GM12878 (cell line): Measurements from ENCODE around the gene TTC1. TPM values are rescaled to one million over a fixed set of nuclear protein-coding genes. Genes with fewer than 3 reads are reported as not detected.

Experiments
- ATAC-seq: fragments of 200-7000 bp; cut with Tn5 transposase; 3 replicates; pipeline ENCODE4 v1.9.1; 2020; ENCODE audit warnings: mild to moderate bottlenecking, moderate library complexity
- BruUV-seq: library from RNA; stranded (reverse); fragments of 400-500 nt; replicated peaks from 2 replicates; lab custom pipeline; 2021; lab: Mats Ljungman, UMichigan
- CTCF ChIA-PET: fragments of 300-600 bp; sonication (Branson Sonifier 250); formaldehyde crosslinking; extraction: SDS; loops from one replicate; lab custom pipeline; 2021; ENCODE audit warnings: inconsistent platforms; lab: Yijun Ruan, JAX
- POLR2A ChIA-PET: fragments of 350-600 bp; formaldehyde crosslinking; extraction: SDS; loops from one replicate; lab custom pipeline; 2021; ENCODE audit warnings: inconsistent platforms; lab: Charles Lee
- RAD21 ChIA-PET: fragments of 300-600 bp; sonication (Branson Sonifier 250); formaldehyde crosslinking; loops from one replicate; lab custom pipeline; 2023; ENCODE audit warnings: antibody characterized with exemption; ENCODE audit not compliant: unreplicated experiment; lab: Charles Lee
- SMC1A ChIA-PET: fragments of 300-600 bp; sonication (Branson Sonifier 250); formaldehyde crosslinking; loops from one replicate; lab custom pipeline; 2023; ENCODE audit not compliant: unreplicated experiment, uncharacterized antibody; lab: Charles Lee
- DNase-seq: peaks from one replicate; pipeline ENCODE4 v3.0.0-alpha.2; 2011; ENCODE audit warnings: low read depth, low spot score
- FAIRE-seq: peaks from 3 replicates; lab custom pipeline; 2011; peaks lifted over from hg19 to GRCh38; lab: Jason Lieb, UNC
- H2AFZ ChIP-seq: 2 replicates; pipeline ENCODE4 v1.6.0; 2011; ENCODE audit warnings: low read depth, low read length, control low read depth; ENCODE audit not compliant: control insufficient read depth
- H3K27ac ChIP-seq: 2 replicates; pipeline ENCODE4 v1.5.1; 2011; ENCODE audit warnings: control low read depth; ENCODE audit not compliant: control insufficient read depth, insufficient read depth
- H3K27me3 ChIP-seq, 2 experiments: replicated peaks in 1 of 2; 2 replicates each; pipeline versions ENCODE4 v1.6.0 to v1.6.1; 2011; ENCODE audit warnings: low read length in 1 of 2; ENCODE audit not compliant: control insufficient read depth in 2 of 2, insufficient read depth in 2 of 2
- H3K36me3 ChIP-seq, 2 experiments: 2 replicates each; pipeline ENCODE4 v1.5.1; 2011; ENCODE audit warnings: low read length in 1 of 2; ENCODE audit not compliant: control insufficient read depth in 2 of 2, insufficient read depth in 2 of 2
- H3K4me1 ChIP-seq: 2 replicates; pipeline ENCODE4 v1.6.1; 2011; ENCODE audit warnings: mild to moderate bottlenecking, low read length, moderate library complexity, mixed read lengths; ENCODE audit not compliant: control insufficient read depth, insufficient read depth
- H3K4me2 ChIP-seq: 2 replicates; pipeline ENCODE4 v1.6.0; 2011; ENCODE audit warnings: control low read depth; ENCODE audit not compliant: control insufficient read depth, insufficient read depth
- H3K4me3 ChIP-seq: fragments of 200-600 bp; sonication (generic); 2 replicates; pipeline ENCODE4 v1.5.1; 2016
- H3K79me2 ChIP-seq: 2 replicates; pipeline ENCODE4 v1.6.0; 2011; ENCODE audit warnings: low read length; ENCODE audit not compliant: control insufficient read depth, insufficient read depth
- H3K9ac ChIP-seq: 2 replicates; pipeline ENCODE4 v1.8.0; 2011; ENCODE audit warnings: low read length, control low read depth, mixed read lengths; ENCODE audit not compliant: control insufficient read depth, insufficient read depth
- H3K9me3 ChIP-seq: replicated peaks from 3 replicates; pipeline ENCODE4 v1.5.1; 2011; ENCODE audit warnings: mild to moderate bottlenecking, low read length; ENCODE audit not compliant: control insufficient read depth, insufficient read depth
- H4K20me1 ChIP-seq: 2 replicates; pipeline ENCODE4 v1.6.0; 2011; ENCODE audit not compliant: control insufficient read depth, insufficient read depth
- ATF7 ChIP-seq: fragments of 450-650 bp; IDR thresholded peaks from 2 replicates; pipeline ENCODE4 v1.6.1; 2016; ENCODE audit warnings: low read depth, mild to moderate bottlenecking
- E4F1 ChIP-seq: fragments of 450-650 bp; IDR thresholded peaks from 2 replicates; pipeline ENCODE4 v1.6.1; 2018; ENCODE audit warnings: borderline replicate concordance, mild to moderate bottlenecking; ENCODE audit not compliant: partially characterized antibody
- MTA2 ChIP-seq: fragments of 450-650 bp; IDR thresholded peaks from 2 replicates; pipeline ENCODE4 v1.6.1; 2016; ENCODE audit warnings: low read depth, mild to moderate bottlenecking, moderate library complexity
- NFIC ChIP-seq: IDR thresholded peaks from 2 replicates; pipeline ENCODE4 v1.6.1; 2012; ENCODE audit warnings: low read depth, mild to moderate bottlenecking, inconsistent platforms, low read length, moderate library complexity
- NKRF ChIP-seq: fragments of 450-650 bp; conservative IDR thresholded peaks from 2 replicates; pipeline ENCODE4 v1.6.1; 2017; ENCODE audit warnings: mild to moderate bottlenecking, moderate library complexity
- PRDM15 ChIP-seq: fragments of 450-650 bp; formaldehyde crosslinking; IDR thresholded peaks from 2 replicates; pipeline ENCODE4 v1.4.0; 2020; ENCODE audit warnings: mild to moderate bottlenecking, moderate library complexity
- SMAD5 ChIP-seq: IDR thresholded peaks from 2 replicates; pipeline ENCODE4 v1.6.1; 2016; ENCODE audit warnings: antibody characterized with exemption, low read depth
- SPI1 ChIP-seq: IDR thresholded peaks from 2 replicates; pipeline ENCODE4 v1.6.1; 2011; ENCODE audit warnings: low read depth, mild to moderate bottlenecking, low read length, moderate library complexity, borderline replicate concordance; ENCODE audit not compliant: insufficient read depth
- ZNF622 ChIP-seq: fragments of 450-650 bp; IDR thresholded peaks from 2 replicates; pipeline ENCODE4 v1.6.1; 2017; ENCODE audit warnings: mild to moderate bottlenecking, inconsistent platforms
- WGBS: methylation state at CpG from one replicate; pipeline ENCODE4 v1.1.6; 2016; ENCODE audit warnings: low lambda C conversion rate; ENCODE audit not compliant: insufficient replicate concordance, insufficient coverage; ENCODE audit errors: missing lambda C conversion rate; 5-methylcytosine and 5-hydroxymethylcytosine counted together
- in situ Hi-C: fragments of 300-500 bp; cut with MboI; formaldehyde crosslinking; loops from 9 replicates; pipeline ENCODE4 v1.14.3; 2018; ENCODE audit warnings: mixed read lengths
- intact Hi-C: fragments of 100-400 bp; cut with micrococcal nuclease; formaldehyde crosslinking; loops from one replicate; pipeline ENCODE4 v1.14.2; 2022; ENCODE audit not compliant: unreplicated experiment
- polyA plus RNA-seq, 11 experiments: library from polyadenylated mRNA; depleted of rRNA in 4 of 11; unstranded in 6 of 11; stranded (reverse) in 5 of 11; fragments of >200 nt; fragmentation: Nextera tagmentation in 4 of 11; fragmentation: Illumina TruSeq in 1 of 11; extraction: Ambion mirVana in 4 of 11; extraction: Trizol in 1 of 11; gene quantifications; 1 replicate in 1 of 11; 2 replicates in 10 of 11; pipeline versions ENCODE4 v1.2.1 to v1.2.3, GENCODE V29; 2011 to 2016; ENCODE audit warnings: inconsistent platforms in 2 of 11, missing spikeins in 2 of 11, low read depth in 1 of 11
- total RNA-seq, 4 experiments: library from RNA; depleted of rRNA in 3 of 4; stranded (reverse); fragments of >200 nt in 3 of 4; fragmentation: Illumina TruSeq in 1 of 4; extraction: Trizol in 1 of 4; gene quantifications; 2 replicates each; pipeline versions ENCODE4 v1.2.1 to v1.2.3, GENCODE V29; 2013 to 2021

Gene TTC1
- total and polyA plus RNA-seq, 10 of the 15 experiments (the other 5 are each of a cell fraction or from before 2014, with no cell fraction given), result 46.6 to 160 (median 92.3) TPM

GRCh38 chr5:159987031-159987674 lies 21.8 kb upstream of the TTC1 start (continued):
- TF ChIP-seq PRDM15 (no peak), NKRF (no peak), SPI1 (peak; percentile 72; the same call in 1 of the 2 replicates)

GRCh38 chr5:159990506-159990905 lies 18.4 kb upstream of the TTC1 start:
- H2AFZ ChIP-seq, result no peak overlapping the region
- no TSS peak for BruUV-seq
- ChIA-PET RAD21 (no interaction called here), POLR2A (no interaction called here)
- ATAC-seq, result 0 out of 3 replicates have a peak, but pooled peaks have one; percentile 23
- H3K79me2 ChIP-seq, result no peaks in the 10 kb centered on the region
- H3K27ac ChIP-seq, result no peak overlapping the region
- H3K9me3 ChIP-seq, result peaks cover 6% of the 10 kb centered on the region; the same call in 2 of the 3 replicates
- in situ Hi-C loops, result no loop called here
- no peaks in the 10 kb centered on the region for H3K4me1 ChIP-seq
- intact Hi-C loops, result no loop called here
- TF ChIP-seq SMAD5 (no peak), ATF7 (no peak), E4F1 (no peak), NFIC (no peak), MTA2 (no peak), ZNF622 (no peak), SPI1 (no peak)
- TF ChIP-seq, all 136 proteins: peak for 0
- ChIA-PET CTCF (interaction anchor here (0.6 kb wide), 1 partner anchor 47 kb away, joined by 3 read pairs; no protein-coding TSS in a partner anchor), SMC1A (no interaction called here)
- FAIRE-seq (no peak), DNase-seq (no peak)
- Histone ChIP-seq H3K36me3 (no peaks in the 10 kb centered on the region), H3K27me3 (peaks cover 0 to 4% of the 10 kb centered on the region in 2 experiments; a peak in 2 of 4 replicates), H4K20me1 (no peaks in the 10 kb centered on the region), H3K9ac (no peak overlapping the region), H3K4me3 (no peak overlapping the region), H3K4me2 (no peak overlapping the region)
- WGBS, result 47% methylated on average over 2 of the region's 2 CpGs
